SK-MEL-5 (cell line): ENCODE data around the gene ITPRIP. TPM values are rescaled to one million over a fixed set of nuclear protein-coding genes. Genes with fewer than 3 reads are reported as not detected.

Experiments
- DNase-seq: peaks from one replicate; pipeline ENCODE4 v3.0.0-alpha.2; 2016; ENCODE audit warnings: low read depth, low spot score
- in situ Hi-C: cut with HindIII; loops from 2 replicates; pipeline ENCODE4 v1.10.0; 2016; ENCODE audit warnings: low sequenced_read_pairs, high pct_unique_total_duplicates, low pct_unique_long_range_greater_than_20kb
- polyA plus RNA-seq, 2 experiments: library from polyadenylated mRNA; depleted of rRNA; stranded (reverse); fragments of >200 nt; gene quantifications; 2 replicates each; pipeline ENCODE4 v1.2.3, GENCODE V29; 2015
- total RNA-seq: library from RNA; depleted of rRNA; stranded (reverse); fragments of >200 nt; shearing (Covaris generic); gene quantifications from 2 replicates; pipeline ENCODE4 v1.2.3, GENCODE V29; 2014; rRNA removed

The ITPRIP gene, protein sequence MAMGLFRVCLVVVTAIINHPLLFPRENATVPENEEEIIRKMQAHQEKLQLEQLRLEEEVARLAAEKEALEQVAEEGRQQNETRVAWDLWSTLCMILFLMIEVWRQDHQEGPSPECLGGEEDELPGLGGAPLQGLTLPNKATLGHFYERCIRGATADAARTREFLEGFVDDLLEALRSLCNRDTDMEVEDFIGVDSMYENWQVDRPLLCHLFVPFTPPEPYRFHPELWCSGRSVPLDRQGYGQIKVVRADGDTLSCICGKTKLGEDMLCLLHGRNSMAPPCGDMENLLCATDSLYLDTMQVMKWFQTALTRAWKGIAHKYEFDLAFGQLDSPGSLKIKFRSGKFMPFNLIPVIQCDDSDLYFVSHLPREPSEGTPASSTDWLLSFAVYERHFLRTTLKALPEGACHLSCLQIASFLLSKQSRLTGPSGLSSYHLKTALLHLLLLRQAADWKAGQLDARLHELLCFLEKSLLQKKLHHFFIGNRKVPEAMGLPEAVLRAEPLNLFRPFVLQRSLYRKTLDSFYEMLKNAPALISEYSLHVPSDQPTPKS
- total RNA-seq = 10.3 and 12.7 TPM in 2 replicates
- polyA plus RNA-seq (2015; cell fraction: cytosol; rRNA removed) = 86.6 and 109 TPM in 2 replicates
- 38.0 and 41.5 TPM in 2 replicates for polyA plus RNA-seq (2015; cell fraction: nucleus; rRNA removed)

GRCh38 chr10:104337985-104338735 is at the start of gene ITPRIP:
TSS of gene ITPRIP (minus strand) at chr10:104338465. CDS start at chr10:104316051, 22,414 bp downstream.
- in situ Hi-C loops = no loop called here
- peak; percentile 72 for DNase-seq

DNA sequence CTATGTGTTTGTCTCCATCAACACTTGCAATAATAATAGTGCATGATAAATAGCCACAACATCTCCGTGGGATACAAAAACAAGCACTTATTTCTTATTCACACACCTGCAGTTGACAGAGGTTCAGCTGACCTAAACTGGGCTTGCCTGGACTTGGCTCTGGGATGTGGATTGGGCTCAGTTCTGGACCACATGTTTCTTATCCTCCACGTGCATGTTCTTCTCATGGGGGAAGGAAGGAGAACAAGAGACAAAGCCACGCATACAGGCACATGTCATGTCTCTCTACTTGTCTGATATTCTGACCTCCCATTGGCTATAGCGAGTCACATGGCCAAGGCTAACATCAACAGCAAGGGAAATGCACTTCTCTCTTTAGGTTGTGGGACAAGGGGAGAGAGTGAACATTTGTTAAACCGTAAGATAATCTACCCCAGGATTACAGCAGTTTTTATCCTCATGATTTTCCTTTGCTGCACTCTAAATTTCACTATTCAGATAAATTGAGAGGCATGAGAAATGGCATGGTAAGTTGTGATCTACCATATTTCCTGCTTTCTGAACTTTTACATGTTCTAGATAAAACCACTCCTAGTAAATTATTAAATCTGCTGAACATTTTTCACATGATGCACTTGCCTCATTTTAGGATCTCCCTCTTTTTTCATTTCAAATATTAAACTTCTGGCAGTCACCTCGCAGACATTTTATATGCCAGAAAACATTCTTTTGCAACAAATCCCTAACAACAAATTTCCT is 49.0 kb upstream of the ITPRIP start:
- in situ Hi-C loops = no loop called here
- DNase-seq = peak; percentile 28

- in situ Hi-C loops = no loop called here
- no peak for DNase-seq
Observed at GRCh38 chr10:104380336-104380735, 42.1 kb upstream of the ITPRIP start.

- in situ Hi-C loops = no loop called here
- DNase-seq = no peak
Observed at GRCh38 chr10:104376784-104377300, 38.6 kb upstream of the ITPRIP start.

DNA sequence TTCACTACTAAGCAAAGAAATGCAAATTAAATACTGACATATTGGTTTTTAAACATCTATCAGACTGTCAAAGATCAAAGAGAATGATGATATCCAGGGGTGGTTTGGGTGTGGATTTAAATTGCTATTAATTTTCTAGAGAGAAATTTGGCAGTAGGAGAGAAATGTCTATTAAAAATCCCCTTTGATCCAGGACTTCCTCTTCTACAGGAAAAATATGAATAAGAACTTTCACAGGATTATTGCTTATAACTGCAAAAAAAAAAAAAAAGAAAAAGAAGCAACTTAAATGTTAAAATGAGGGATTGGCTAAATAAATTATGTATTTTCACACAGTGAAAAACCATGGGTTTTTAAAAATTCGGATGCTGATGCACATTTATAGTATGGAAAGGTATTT is 36.3 kb upstream of the ITPRIP start:
- in situ Hi-C loops = no loop called here
- DNase-seq = no peak

GRCh38 chr10:104371753-104372152 is 33.5 kb upstream of the ITPRIP start:
- no peak for DNase-seq
- in situ Hi-C loops = no loop called here

DNA sequence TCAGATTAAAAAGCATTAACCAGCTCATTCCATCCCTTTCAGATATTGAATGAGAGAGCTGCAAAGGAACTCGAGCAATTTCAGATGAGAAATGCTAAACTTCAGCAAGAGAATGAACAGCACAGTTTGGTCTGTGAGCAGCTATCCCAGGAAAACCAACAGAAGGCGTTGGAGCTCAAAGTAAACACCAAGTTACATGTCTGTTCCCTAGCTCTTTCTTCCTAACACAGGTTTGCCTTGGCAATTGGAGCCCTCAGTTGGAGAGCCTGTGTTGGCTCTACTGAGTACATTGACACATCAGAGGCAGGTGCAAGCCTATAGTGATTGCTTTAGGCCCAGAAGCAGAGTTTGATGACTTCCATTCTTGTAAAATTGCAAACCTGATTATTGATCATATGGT is 30.1 kb upstream of the ITPRIP start:
- DNase-seq = no peak
- in situ Hi-C loops = no loop called here

DNA sequence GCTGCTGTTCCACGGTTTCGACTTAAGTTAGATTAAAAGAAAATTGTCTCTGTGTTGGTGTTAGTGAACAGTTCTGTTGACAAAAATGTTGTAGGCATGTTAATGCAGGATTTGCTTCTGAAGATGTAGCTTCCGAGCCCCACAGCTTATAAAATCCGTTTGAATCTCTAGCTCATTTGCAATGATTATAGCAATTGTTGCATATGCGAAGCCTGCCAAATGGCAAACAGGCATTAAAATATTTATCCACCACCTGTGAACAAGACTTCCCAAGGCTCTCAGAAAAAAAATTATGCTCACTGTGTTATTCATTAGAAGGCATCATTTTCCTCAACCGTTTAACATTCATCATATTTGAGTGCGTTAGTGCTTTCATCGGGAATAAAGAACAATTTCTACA is 29.6 kb upstream of the ITPRIP start:
- no peak for DNase-seq
- in situ Hi-C loops = no loop called here

GRCh38 chr10:104359811-104360210 is 21.5 kb upstream of the ITPRIP start:
- DNase-seq = no peak
- in situ Hi-C loops = no loop called here

GRCh38 chr10:104353325-104354048 is 15.2 kb upstream of the ITPRIP start, which contains the start of gene CFAP58:
TSS of gene CFAP58 (plus strand) at chr10:104353833. CDS start at chr10:104353898, 65 bp downstream.
- in situ Hi-C loops = no loop called here
- peak; percentile 96 for DNase-seq

DNA sequence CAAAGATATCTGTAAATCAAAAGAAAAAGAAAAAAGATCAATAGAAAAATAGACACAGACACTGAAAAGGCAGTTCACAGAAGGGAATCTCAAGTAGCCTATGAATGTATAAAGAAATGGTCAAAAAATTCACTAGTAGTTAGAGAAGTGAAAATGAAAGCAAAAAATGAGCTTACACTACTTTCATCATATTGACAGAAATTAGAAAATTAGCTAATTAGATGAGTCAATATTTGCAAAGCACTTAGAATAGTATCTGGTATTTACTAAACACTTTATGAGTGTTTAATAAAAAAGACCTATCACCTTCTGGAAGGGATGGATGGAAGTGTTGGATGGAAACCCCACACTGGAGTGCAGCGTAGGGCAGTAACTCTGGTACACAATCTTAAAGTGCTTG is 13.7 kb upstream of the ITPRIP start:
- in situ Hi-C loops = no loop called here
- no peak for DNase-seq

DNA sequence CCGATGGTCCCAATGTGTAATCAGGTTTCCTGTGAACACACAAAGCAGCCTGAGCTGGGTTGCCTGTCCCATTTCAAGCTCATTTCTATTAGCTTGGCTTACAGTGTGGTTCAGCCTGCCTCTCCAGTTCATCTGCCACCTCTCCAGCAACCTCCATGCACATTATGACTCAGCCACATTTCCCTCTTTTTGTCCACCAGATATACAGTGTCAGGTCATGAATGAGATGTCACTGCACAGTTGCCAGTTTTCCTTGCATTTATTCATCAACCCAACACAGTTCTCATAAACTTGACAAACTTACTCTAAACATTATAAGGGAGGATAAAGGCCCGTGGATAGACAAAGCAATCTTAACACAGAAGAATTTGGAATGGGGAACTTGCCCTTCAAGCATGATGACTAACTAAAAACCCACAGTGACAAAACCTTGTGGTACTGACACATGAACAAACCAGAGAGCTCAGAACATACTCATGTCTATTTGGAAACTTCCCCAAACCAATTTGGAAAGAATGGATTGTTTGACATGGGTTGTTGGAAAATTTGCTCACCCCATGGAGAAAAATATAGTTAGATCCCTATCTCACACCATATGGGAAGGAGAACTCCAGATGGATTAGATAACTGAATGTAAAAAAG is 12.9 kb upstream of the ITPRIP start:
- DNase-seq = no peak
- in situ Hi-C loops = no loop called here

DNA sequence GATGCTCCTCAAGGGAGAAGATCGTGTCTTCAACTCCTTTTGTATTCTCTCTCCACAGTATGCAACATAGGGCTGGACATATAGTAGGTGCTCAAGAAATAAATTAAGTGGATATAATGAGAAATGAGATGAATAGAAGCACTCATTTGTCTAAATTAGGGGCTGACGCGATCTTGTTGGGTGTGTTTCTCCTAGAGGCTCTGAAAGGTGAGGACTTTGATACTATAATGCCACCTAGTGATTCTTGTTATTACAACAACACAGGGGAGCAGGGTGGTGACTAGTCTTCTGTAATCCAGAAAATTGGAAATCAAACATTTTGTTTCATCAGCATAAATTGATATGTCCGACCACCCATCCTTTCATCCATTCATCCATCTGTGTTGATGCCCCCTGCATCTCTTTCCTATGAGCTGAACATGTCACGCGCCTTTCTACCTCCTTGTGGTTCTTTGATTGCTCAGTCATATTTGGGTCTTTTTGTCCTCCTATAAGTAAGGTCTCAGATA is 11.9 kb upstream of the ITPRIP start:
- peak; percentile 70 for DNase-seq
- in situ Hi-C loops = no loop called here

- in situ Hi-C loops = no loop called here
- no peak for DNase-seq
Observed at GRCh38 chr10:104349623-104350126, 11.4 kb upstream of the ITPRIP start.

DNA sequence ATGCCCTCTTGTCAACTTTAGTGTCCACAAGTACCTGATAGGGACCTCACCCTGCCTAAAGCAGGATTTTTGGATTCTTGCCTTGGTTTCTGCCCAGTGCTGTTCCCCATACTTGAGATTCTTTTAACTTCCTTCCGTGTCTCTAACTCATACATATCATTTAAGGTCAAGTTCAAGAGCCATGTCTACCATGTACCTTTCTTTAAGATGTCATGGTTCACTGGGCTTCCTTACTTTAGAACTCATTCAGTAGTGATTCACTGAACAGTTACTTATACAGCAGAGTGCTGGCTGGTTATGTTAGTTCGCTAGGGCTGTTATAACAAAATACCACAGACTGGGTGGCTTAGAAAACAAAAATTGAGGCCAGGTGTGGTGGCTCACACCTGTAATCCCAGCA is 10.3 kb upstream of the ITPRIP start:
- DNase-seq = no peak
- in situ Hi-C loops = no loop called here
